ENCODE results near the gene ZNF565.

GRCh38 chr19:36201684-36202083 lies 12.8 kb downstream of the ZNF565 start:
- no peak for TF ChIP-seq EZH2 (IDR thresholded peaks at IDR 0.05; ENCODE audit: borderline replicate concordance, low read length)
- no peak for TF ChIP-seq CTCF (IDR thresholded peaks at IDR 0.05; ENCODE audit: low read length)

All from OCI-LY1 (cell line).